Stimulated activated CD8-positive, alpha-beta memory T cell treated with anti-CD3 and anti-CD28 coated beads, Interleukin-15, amount 100 ng/mL, for 48 hours (primary cell): ENCODE data around the gene GLYAT.

ENCODE experiments used
- DNase-seq, 2 donors: peaks; one replicate each; pipeline ENCODE4 v3.0.0-alpha.2; 2020; ENCODE audit warnings: low read depth in 2 of 2

GLYAT gene

GRCh38 chr11:58731819-58732218 lies at the start of gene GLYAT:
GLYAT (minus strand) TSS chr11:58731943; CDS start chr11:58724496, 7,447 bp downstream.
- no peak for DNase-seq

- no peak for DNase-seq
These were observed 49.6 kb upstream of the GLYAT start for GRCh38 chr11:58781345-58781744.

GRCh38 chr11:58780578-58780977 lies 48.8 kb upstream of the GLYAT start:
- DNase-seq, result no peak

GRCh38 chr11:58776891-58777710 lies 45.4 kb upstream of the GLYAT start:
- no peak for DNase-seq

- DNase-seq, result no peak
These were observed 43.4 kb upstream of the GLYAT start for GRCh38 chr11:58775066-58775708.

GRCh38 chr11:58774164-58774593 lies 42.4 kb upstream of the GLYAT start:
- DNase-seq, result no peak

GRCh38 chr11:58773337-58773736 lies 41.6 kb upstream of the GLYAT start:
- DNase-seq, result no peak

GRCh38 chr11:58772329-58773285 lies 40.9 kb upstream of the GLYAT start:
- no peak for DNase-seq

- no peak for DNase-seq
These were observed 39.7 kb upstream of the GLYAT start for GRCh38 chr11:58771458-58771855.

GRCh38 chr11:58770627-58771457 lies 39.1 kb upstream of the GLYAT start:
- DNase-seq, result no peak

- DNase-seq, result no peak
These were observed 38.4 kb upstream of the GLYAT start for GRCh38 chr11:58770166-58770565.

GRCh38 chr11:58769308-58769707 lies 37.6 kb upstream of the GLYAT start:
- DNase-seq, result no peak

GRCh38 chr11:58768137-58768536 lies 36.4 kb upstream of the GLYAT start:
- DNase-seq, result no peak

- no peak for DNase-seq
These were observed 33.3 kb upstream of the GLYAT start for GRCh38 chr11:58765078-58765477.

- no peak for DNase-seq
These were observed 31.4 kb upstream of the GLYAT start for GRCh38 chr11:58763120-58763490.

- DNase-seq, result no peak
These were observed 30.8 kb upstream of the GLYAT start for GRCh38 chr11:58762284-58763119.

GRCh38 chr11:58757439-58757838 lies 25.7 kb upstream of the GLYAT start:
- no peak for DNase-seq

- DNase-seq, result no peak
These were observed 14.1 kb upstream of the GLYAT start for GRCh38 chr11:58745705-58746364.

GRCh38 chr11:58744988-58745704 lies 13.4 kb upstream of the GLYAT start:
- no peak for DNase-seq
